HEK293T (cell line): ENCODE data around the gene EIF3CL.
"Not testable (repeated sequence)": the region's sequence is repeated elsewhere in the genome, so short reads cannot be mapped to it uniquely, and the experiment has no call there.

Experiments used
- BHLHE40 ChIP-seq: fragments of 450-650 bp; IDR thresholded peaks from 2 replicates; pipeline ENCODE4 v1.6.1; 2016; ENCODE audit warnings: mild to moderate bottlenecking, moderate library complexity, borderline replicate concordance
- ELF4 ChIP-seq: fragments of 450-650 bp; IDR thresholded peaks from 2 replicates; pipeline ENCODE4 v1.6.1; 2017; ENCODE audit warnings: antibody characterized with exemption
- FOXM1 ChIP-seq: fragments of 450-650 bp; IDR thresholded peaks from 2 replicates; pipeline ENCODE4 v1.6.1; 2017; ENCODE audit warnings: mild to moderate bottlenecking, borderline replicate concordance
- NFRKB ChIP-seq: fragments of 450-650 bp; IDR thresholded peaks from 2 replicates; pipeline ENCODE4 v1.6.1; 2016; ENCODE audit warnings: mild to moderate bottlenecking, moderate library complexity
- SP1 ChIP-seq: fragments of 450-650 bp; IDR thresholded peaks from 2 replicates; pipeline ENCODE4 v1.6.1; 2017
- SUZ12 ChIP-seq: fragments of 450-650 bp; IDR thresholded peaks from 2 replicates; pipeline ENCODE4 v1.6.1; 2016; ENCODE audit warnings: mild to moderate bottlenecking
- TARDBP ChIP-seq: fragments of 450-650 bp; IDR thresholded peaks from 2 replicates; pipeline ENCODE4 v1.6.1; 2016
- TF ChIP-seq, protein P1 (sequence below): fragments of 450-650 bp; IDR thresholded peaks from 2 replicates; pipeline ENCODE4 v1.6.1; 2016

DNA sequence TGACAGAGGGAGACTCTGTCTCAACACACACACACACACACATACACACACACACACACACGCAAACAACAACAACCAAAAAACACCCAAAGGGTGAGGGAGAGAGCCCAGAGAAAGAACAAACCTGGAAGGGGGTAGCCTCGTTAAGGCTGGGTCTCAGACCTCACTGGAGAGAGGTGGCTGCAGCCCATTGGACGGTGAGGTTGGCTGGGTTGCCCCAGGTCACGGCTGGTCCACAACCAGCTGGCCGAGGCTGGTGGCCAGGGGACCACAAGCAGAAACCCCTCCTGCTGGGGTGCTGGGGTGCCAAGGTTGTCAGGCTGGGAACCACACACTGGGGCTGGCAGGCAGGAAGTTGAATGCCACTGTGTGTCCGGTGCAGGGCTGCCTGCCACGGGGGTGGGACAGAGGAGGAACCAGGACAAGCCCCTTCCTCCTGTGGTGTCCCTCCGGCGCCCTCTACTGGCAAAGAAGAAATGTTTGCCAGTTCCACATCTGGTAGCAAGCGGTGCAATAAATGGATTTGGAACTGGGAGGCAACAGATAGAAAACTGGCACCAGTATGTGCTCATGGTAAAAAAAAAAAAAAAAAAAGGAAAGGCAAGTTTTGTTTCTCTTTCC, 22.5 kb upstream of the EIF3CL start:
- TF ChIP-seq FOXM1, BHLHE40, SP1, NFRKB, TARDBP, SUZ12, ELF4: not testable (repeated sequence)
- TF ChIP-seq, protein P1, sequence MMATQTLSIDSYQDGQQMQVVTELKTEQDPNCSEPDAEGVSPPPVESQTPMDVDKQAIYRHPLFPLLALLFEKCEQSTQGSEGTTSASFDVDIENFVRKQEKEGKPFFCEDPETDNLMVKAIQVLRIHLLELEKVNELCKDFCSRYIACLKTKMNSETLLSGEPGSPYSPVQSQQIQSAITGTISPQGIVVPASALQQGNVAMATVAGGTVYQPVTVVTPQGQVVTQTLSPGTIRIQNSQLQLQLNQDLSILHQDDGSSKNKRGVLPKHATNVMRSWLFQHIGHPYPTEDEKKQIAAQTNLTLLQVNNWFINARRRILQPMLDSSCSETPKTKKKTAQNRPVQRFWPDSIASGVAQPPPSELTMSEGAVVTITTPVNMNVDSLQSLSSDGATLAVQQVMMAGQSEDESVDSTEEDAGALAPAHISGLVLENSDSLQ: not testable (repeated sequence)
